Breast epithelium (tissue), 4 donors: Measurements from ENCODE around the gene TACR2. TPM values are rescaled to one million over a fixed set of nuclear protein-coding genes. Genes with fewer than 3 reads are reported as not detected.
A peak's percentile ranks its signal among the peaks of the same experiment; 100 is the strongest.

ENCODE experiments used
- DNase-seq, 2 donors: peaks; one replicate each; pipeline ENCODE4 v3.0.0-alpha.2; 2019; ENCODE audit warnings: low spot score in 2 of 2
- H3K27ac ChIP-seq, 2 donors: fragments of 200-600 bp; sonication (generic) in 1 of 2; one replicate each; pipeline ENCODE4 v1.5.1; 2016 to 2019; ENCODE audit warnings: mild to moderate bottlenecking in 1 of 2
- H3K27me3 ChIP-seq, 2 donors: fragments of 200-600 bp; sonication (generic) in 1 of 2; one replicate each; pipeline versions ENCODE4 v1.5.1 to v1.6.0; 2017 to 2019; ENCODE audit warnings: control low read depth in 1 of 2, mild to moderate bottlenecking in 1 of 2
- H3K36me3 ChIP-seq: fragments of 200-600 bp; one replicate; pipeline ENCODE4 v1.5.1; 2019
- H3K4me1 ChIP-seq, 2 donors: fragments of 200-600 bp; sonication (generic); one replicate each; pipeline ENCODE4 v1.5.1; 2016 to 2019; ENCODE audit warnings: control low read depth in 1 of 2
- H3K4me3 ChIP-seq, 3 donors: fragments of 200-600 bp; sonication (generic); 1 replicate in 2 of 3; 2 replicates in 1 of 3; pipeline ENCODE4 v1.5.1; 2016 to 2019; ENCODE audit warnings: mild to moderate bottlenecking in 3 of 3, moderate library complexity in 2 of 3
- H3K9me3 ChIP-seq, 2 donors: fragments of 200-600 bp; sonication (generic) in 1 of 2; one replicate each; pipeline ENCODE4 v1.5.1; 2016 to 2019; ENCODE audit warnings: control low read depth in 1 of 2
- POLR2A ChIP-seq: fragments of 450-650 bp; IDR thresholded peaks from one replicate; pipeline ENCODE4 v1.6.1; 2016; ENCODE audit warnings: antibody characterized with exemption, mild to moderate bottlenecking, moderate library complexity
- POLR2AphosphoS5 ChIP-seq, 3 donors: sonication (generic); formaldehyde crosslinking; IDR thresholded peaks; one replicate each; pipeline ENCODE4 v1.6.1; 2017; ENCODE audit warnings: antibody characterized with exemption in 3 of 3
- intact Hi-C: fragments of 100-400 bp; cut with DNase I; formaldehyde crosslinking; loops from one replicate; pipeline ENCODE4 v1.15.1; 2023; ENCODE audit warnings: low total_unique reads
- total RNA-seq, 3 donors: library from RNA; depleted of rRNA; stranded (reverse); fragments of >200 nt; gene quantifications; one replicate each; pipeline ENCODE4 v1.1.0, GENCODE V29; 2016
- TF ChIP-seq, protein P1 (sequence below), 3 donors: fragments of 450-650 bp; IDR thresholded peaks; one replicate each; pipeline ENCODE4 v1.5.1; 2016 to 2017; ENCODE audit warnings: antibody characterized with exemption in 3 of 3, mild to moderate bottlenecking in 3 of 3, moderate library complexity in 3 of 3

The TACR2 gene
- total RNA-seq, 3 donors from 2014 or later, result 0.66 to 3.2 (median 0.73) TPM

DNA sequence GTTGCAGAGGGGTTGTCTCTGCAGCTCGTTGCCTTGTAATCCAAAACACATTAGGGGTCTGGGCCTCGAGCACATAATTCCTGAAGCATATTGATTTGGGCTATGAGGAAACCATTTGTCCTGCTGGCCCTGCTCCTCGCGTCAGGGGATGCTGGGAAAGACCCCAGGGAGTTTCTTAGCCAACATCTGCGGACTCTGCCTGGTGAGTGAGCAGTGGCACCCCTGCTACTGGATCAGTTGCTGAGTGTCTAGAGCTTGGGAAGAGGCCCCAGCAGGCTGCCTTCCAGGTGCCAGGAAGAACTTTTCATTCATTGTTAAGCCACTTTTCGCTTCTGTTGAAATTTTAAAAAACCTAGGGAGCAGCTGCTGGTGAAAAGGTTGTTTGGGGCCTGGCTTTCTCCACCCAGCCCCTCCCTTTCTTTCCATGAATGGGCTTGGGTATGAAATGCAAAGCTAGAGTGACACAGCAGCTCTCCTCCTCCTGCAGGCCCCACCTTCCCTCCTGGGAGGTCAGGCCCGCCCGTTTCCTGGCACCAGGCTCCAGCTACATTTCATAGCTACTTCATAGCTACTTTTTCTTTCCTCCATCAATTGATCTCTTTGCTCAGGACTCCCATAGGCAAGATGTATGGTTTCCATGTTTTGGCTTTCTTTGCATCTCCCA, 26.8 kb downstream of the TACR2 start:
- H3K9me3 ChIP-seq, result no peaks in the 10 kb centered on the region
- H3K27me3 ChIP-seq, result no peaks in the 10 kb centered on the region
- no peaks in the 10 kb centered on the region for H3K36me3 ChIP-seq
- intact Hi-C loops, result loop anchor here (5.0 kb wide), 1 partner anchor 588 kb away; no protein-coding TSS in a partner anchor
- TF ChIP-seq, protein P1, sequence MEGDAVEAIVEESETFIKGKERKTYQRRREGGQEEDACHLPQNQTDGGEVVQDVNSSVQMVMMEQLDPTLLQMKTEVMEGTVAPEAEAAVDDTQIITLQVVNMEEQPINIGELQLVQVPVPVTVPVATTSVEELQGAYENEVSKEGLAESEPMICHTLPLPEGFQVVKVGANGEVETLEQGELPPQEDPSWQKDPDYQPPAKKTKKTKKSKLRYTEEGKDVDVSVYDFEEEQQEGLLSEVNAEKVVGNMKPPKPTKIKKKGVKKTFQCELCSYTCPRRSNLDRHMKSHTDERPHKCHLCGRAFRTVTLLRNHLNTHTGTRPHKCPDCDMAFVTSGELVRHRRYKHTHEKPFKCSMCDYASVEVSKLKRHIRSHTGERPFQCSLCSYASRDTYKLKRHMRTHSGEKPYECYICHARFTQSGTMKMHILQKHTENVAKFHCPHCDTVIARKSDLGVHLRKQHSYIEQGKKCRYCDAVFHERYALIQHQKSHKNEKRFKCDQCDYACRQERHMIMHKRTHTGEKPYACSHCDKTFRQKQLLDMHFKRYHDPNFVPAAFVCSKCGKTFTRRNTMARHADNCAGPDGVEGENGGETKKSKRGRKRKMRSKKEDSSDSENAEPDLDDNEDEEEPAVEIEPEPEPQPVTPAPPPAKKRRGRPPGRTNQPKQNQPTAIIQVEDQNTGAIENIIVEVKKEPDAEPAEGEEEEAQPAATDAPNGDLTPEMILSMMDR (IDR thresholded peaks at IDR 0.05), result no peak
- no peak for TF ChIP-seq POLR2AphosphoS5 (IDR thresholded peaks at IDR 0.05)
- no peak for TF ChIP-seq POLR2A
- no peaks in the 10 kb centered on the region for H3K4me1 ChIP-seq
- H3K4me3 ChIP-seq, result no peak overlapping the region
- DNase-seq, result no peak
- no peak overlapping the region for H3K27ac ChIP-seq

DNA sequence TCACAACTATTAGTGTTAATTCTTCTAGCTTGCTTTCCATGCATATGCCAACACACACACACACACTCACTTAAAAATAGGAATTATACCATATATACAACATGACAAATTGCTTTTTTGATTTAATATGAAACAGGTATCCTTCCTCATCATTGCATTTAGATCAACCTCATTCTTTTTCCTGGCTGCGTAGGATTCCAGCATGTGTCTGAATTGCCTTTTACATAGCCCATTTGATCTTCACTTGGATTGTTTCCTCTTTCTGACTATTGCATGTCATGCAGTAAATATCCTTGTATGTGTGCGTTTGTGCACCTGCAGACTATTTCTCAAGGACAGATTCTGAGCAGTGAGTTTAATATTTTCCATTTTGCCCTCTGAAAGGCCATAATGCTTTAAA, 28.2 kb downstream of the TACR2 start:
- Histone ChIP-seq H3K9me3 (no peaks in the 10 kb centered on the region), H3K4me3 (no peak overlapping the region), H3K27ac (no peak overlapping the region), H3K27me3 (no peaks in the 10 kb centered on the region), H3K36me3 (no peaks in the 10 kb centered on the region), H3K4me1 (no peaks in the 10 kb centered on the region)
- TF ChIP-seq, protein P1 (IDR thresholded peaks at IDR 0.05), result no peak
- TF ChIP-seq POLR2A (no peak), POLR2AphosphoS5 (IDR thresholded peaks at IDR 0.05) (no peak)
- intact Hi-C loops, result loop anchor here (5.0 kb wide), 1 partner anchor 586 kb away; no protein-coding TSS in a partner anchor
- no peak for DNase-seq

DNA sequence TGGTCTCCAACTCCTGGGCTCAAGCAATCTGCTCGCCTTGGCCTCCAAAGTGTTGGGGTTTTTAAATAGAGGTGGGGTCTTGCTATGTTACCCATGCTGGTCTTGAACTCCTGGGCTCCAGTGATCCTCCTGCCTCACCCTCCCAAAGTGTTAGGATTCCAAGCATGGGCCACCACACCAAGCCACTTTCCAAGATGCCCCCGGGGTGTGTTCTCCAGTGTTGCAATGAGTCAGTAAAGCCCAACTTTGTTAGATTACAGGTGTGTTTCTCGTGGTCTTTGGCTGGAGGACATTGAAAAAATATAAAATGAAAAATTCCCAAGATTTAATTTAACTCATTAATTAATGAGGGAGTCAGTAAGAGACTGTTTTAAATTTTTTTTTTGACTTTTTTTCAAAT, 29.2 kb downstream of the TACR2 start:
- no peaks in the 10 kb centered on the region for H3K27me3 ChIP-seq
- H3K4me1 ChIP-seq, result no peaks in the 10 kb centered on the region
- H3K27ac ChIP-seq, result no peak overlapping the region
- DNase-seq, result no peak
- H3K36me3 ChIP-seq, result no peaks in the 10 kb centered on the region
- intact Hi-C loops, result loop anchor here (5.0 kb wide), 1 partner anchor 585 kb away; no protein-coding TSS in a partner anchor
- no peak overlapping the region for H3K4me3 ChIP-seq
- no peak for TF ChIP-seq POLR2AphosphoS5 (IDR thresholded peaks at IDR 0.05)
- TF ChIP-seq, protein P1 (IDR thresholded peaks at IDR 0.05), result no peak
- no peak for TF ChIP-seq POLR2A
- no peaks in the 10 kb centered on the region for H3K9me3 ChIP-seq

DNA sequence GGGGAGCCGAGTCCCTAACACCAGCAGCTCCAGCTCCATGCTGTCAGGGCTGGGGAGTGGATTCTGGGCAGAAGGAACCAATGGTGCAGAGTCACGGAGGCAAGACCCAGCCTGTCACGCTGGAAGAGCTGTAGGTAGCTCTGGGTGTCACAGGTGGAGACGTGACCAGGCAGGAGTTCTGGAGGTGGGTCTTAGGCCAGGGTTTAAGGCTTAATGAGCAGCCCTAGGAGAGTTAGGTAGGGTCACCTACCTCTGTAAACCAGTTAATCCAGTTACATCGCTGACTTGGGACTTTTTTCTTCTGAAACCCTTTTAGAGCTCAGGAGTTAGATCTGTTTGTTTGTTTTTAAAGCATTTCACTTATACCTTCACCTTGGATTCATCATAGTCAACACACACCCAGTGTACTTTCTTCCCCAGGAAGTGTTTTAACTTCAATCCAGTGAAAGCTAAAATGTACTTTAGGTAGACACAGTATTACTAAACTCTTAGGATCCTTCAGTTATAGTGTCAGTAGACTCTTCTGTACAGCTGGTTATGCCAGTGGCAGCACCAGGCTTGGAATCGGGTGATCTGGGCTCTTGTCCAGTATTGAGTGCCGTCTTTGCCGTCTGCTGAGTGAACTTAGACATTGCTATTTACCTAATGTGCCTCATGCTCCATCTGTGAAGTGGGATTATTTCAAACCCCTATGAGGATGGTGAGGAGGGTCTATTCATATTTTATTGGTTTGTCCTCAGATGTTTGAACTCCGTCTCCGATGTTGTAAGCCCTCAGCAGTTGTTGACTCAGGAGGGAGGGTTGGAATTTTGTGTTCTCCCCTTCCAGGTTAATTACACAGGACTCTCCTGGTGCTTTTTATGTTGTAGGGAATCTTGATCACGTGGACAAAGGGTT, 31.0 kb downstream of the TACR2 start:
- TF ChIP-seq, protein P1 (IDR thresholded peaks at IDR 0.05), result no peak
- no peak for TF ChIP-seq POLR2A
- TF ChIP-seq POLR2AphosphoS5 (IDR thresholded peaks at IDR 0.05), result no peak
- Histone ChIP-seq H3K9me3 (no peaks in the 10 kb centered on the region), H3K27ac (peak overlapping the region; percentile 69 to 73), H3K4me1 (no peaks in the 10 kb centered on the region), H3K36me3 (no peaks in the 10 kb centered on the region), H3K4me3 (no peak overlapping the region), H3K27me3 (no peaks in the 10 kb centered on the region)
- no peak for DNase-seq
- intact Hi-C loops, result loop anchor here (5.0 kb wide), 1 partner anchor 583 kb away; no protein-coding TSS in a partner anchor

DNA sequence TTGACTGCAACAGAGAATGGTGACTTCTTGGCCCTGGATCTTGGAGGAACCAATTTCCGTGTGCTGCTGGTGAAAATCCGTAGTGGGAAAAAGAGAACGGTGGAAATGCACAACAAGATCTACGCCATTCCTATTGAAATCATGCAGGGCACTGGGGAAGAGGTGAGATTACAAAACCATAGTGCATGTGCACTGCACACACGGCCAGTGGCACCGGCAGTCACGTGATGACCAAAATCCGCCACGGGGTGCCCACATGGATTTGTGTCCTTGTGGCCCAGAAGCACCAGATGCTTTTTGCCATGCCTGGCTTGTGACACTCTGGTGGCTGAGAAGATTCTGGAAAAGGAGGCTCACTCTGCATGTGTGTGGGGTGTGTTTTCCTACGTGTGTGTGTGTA, 32.4 kb downstream of the TACR2 start:
- Histone ChIP-seq H3K27me3 (no peaks in the 10 kb centered on the region), H3K4me1 (no peaks in the 10 kb centered on the region), H3K36me3 (no peaks in the 10 kb centered on the region), H3K4me3 (no peak overlapping the region), H3K27ac (peak overlapping the region in 1 of 2 donors; percentile 34), H3K9me3 (no peaks in the 10 kb centered on the region)
- no peak for DNase-seq
- no peak for TF ChIP-seq POLR2A
- TF ChIP-seq, protein P1 (IDR thresholded peaks at IDR 0.05), result no peak
- TF ChIP-seq POLR2AphosphoS5 (IDR thresholded peaks at IDR 0.05), result no peak
- intact Hi-C loops, result no loop called here
